ENCODE measurements around the gene STUB1.

Gene STUB1

GRCh38 chr16:719815-720446 is 39.7 kb downstream of the STUB1 start:
- in situ Hi-C loops (cut with MboI; ENCODE audit: low sequenced_read_pairs, unreplicated experiment), result no loop called here
- DNase-seq (ENCODE audit: low spot score), result no peak
- TF ChIP-seq CTCF (IDR thresholded peaks at IDR 0.05; ENCODE audit: borderline replicate concordance, control extremely low read depth, extremely low read depth, insufficient read depth, missing control alignments), result no peak

DNA sequence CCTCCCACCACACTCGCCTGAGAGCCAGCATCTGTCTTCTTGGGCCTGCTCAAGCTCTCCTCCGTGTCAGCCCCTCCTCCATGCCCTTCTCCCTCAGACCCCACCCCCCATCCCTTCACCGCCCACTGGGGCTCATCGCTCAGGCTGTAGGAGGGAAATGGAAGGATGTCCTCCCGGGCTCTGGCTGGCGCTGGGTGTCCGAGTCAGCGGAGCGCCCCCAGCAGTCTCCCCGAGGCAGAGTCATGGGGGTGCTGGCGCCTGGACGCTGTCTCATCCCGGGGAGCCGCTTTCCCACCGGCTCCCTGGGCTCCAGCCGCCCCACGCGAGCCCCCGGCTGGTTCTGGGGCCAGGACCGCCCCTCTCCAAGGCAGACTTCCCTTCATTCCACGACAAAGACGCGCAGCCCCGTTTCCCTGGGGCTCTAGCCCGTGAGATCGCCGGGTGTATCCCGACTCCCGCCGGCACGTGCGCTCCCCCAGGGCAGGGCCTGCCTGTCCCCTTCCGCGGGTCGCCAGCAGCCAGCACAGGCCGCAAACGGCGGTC is 40.3 kb downstream of the STUB1 start:
- peak; percentile 28 for TF ChIP-seq CTCF (IDR thresholded peaks at IDR 0.05; ENCODE audit: borderline replicate concordance, control extremely low read depth, extremely low read depth, insufficient read depth, missing control alignments)
- DNase-seq (ENCODE audit: low spot score), result peak; percentile 80
- in situ Hi-C loops (cut with MboI; ENCODE audit: low sequenced_read_pairs, unreplicated experiment), result no loop called here

DNA sequence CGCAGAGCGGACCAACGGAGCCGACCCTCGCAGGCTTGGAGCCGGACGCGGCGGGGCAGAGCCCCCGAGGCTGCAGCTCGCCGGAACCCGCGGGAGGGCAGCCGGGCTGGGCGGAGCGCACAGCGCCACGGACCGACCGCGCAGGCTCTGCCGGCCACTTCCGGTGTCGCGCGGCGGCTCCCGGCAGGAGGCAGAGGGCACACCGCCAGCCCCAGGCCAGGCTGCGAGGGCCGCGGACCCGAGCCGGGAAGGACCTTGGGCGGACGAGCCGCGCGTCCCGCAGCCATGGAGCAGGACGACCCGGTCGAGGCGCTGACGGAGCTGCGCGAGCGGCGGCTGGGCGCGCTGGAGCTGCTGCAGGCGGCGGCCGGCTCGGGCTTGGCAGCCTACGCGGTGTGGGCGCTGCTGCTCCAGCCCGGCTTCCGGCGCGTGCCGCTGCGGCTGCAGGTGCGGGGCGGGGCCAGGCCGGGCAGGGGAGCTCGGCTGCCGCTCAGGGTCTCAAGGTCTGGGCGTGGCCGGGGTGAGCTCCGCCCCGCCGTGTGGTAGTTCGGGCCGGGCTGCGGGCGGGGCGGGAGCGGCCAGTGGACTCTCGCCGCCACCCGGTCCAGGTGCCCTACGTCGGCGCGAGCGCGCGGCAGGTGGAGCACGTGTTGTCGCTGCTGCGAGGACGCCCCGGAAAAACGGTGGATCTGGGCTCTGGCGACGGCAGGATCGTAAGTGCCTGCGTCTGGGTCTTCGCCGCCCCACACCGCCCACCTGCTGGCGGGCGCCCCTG is 41.0 kb downstream of the STUB1 start, which contains the start of gene ANTKMT:
TSS of gene ANTKMT (plus strand) at position 157 of the 775 bp plus-strand sequence. CDS start at position 286, 129 bp downstream.
- no peak for TF ChIP-seq CTCF (IDR thresholded peaks at IDR 0.05; ENCODE audit: borderline replicate concordance, control extremely low read depth, extremely low read depth, insufficient read depth, missing control alignments)
- in situ Hi-C loops (cut with MboI; ENCODE audit: low sequenced_read_pairs, unreplicated experiment), result no loop called here
- DNase-seq (ENCODE audit: low spot score), result peak; percentile 93

GRCh38 chr16:721765-722540 is 41.7 kb downstream of the STUB1 start:
- TF ChIP-seq CTCF (IDR thresholded peaks at IDR 0.05; ENCODE audit: borderline replicate concordance, control extremely low read depth, extremely low read depth, insufficient read depth, missing control alignments), result no peak
- no peak for DNase-seq (ENCODE audit: low spot score)
- in situ Hi-C loops (cut with MboI; ENCODE audit: low sequenced_read_pairs, unreplicated experiment), result no loop called here

DNA sequence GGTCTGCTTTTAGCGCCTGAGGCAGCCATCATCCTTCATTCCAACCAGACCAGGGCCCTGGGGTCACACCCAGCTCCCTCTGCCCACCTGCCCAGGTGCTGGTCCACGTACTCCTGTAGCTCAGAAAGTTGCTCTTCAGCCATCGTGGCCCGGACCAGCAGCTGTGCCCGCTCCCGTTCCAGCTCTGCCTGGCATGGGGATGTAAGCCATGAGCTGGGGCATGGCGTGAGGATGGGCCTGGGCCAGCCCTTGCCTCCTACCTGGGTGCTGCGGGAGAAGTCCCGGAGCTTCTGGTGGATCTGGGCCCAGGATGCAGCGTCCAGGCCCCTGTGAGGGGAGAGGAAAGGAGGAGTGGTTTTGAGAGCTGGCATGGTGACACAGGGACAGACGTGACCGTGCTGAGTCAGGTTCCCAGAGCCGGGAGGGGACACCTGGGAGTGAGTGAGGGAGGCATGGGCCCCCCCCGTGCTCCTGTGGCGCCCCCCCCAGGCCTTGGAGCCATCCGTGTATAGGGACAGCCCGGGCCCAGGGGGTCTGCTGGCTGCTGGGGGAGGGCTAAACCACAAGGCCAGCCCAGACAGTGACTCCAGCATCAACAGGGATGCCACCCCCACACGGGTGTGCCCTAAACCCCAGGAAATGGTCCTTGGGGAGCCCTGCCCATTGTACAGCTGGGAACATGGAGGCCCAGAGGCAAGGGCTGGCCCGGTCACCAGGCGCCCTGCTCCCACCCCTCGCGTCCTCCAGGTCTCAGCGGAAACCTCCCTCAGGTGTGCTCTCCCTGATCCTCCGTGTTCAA is 42.8 kb downstream of the STUB1 start:
- no peak for TF ChIP-seq CTCF (IDR thresholded peaks at IDR 0.05; ENCODE audit: borderline replicate concordance, control extremely low read depth, extremely low read depth, insufficient read depth, missing control alignments)
- no peak for DNase-seq (ENCODE audit: low spot score)
- in situ Hi-C loops (cut with MboI; ENCODE audit: low sequenced_read_pairs, unreplicated experiment), result no loop called here
